Activated T-helper 17 cell treated with anti-CD3 and anti-CD28 coated beads, Interleukin-2, amount 50 U/mL, for 72 hours (primary cell): ENCODE results near the gene NRGN. TPM values are rescaled to one million over a fixed set of nuclear protein-coding genes. Genes with fewer than 3 reads are reported as not detected.
A peak's percentile ranks its signal among the peaks of the same experiment; 100 is the strongest.

ENCODE experiments used
- ATAC-seq: fragments of 150-1000 bp; cut with Tn5 transposase; replicated peaks from 2 replicates; pipeline ENCODE4 v1.10.0; 2021; ENCODE audit warnings: mild to moderate bottlenecking, moderate library complexity
- H3K27ac Mint-ChIP-seq: one replicate; pipeline ENCODE4 v1.8.0; 2022; ENCODE audit warnings: mixed read lengths
- H3K27me3 Mint-ChIP-seq: one replicate; pipeline ENCODE4 v1.8.0; 2022; ENCODE audit warnings: mixed read lengths
- H3K36me3 Mint-ChIP-seq: one replicate; pipeline ENCODE4 v1.8.0; 2022; ENCODE audit warnings: low read depth, mild to moderate bottlenecking, mixed read lengths
- H3K4me1 Mint-ChIP-seq: one replicate; pipeline ENCODE4 v1.8.0; 2022; ENCODE audit warnings: mixed read lengths
- H3K4me3 Mint-ChIP-seq: one replicate; pipeline ENCODE4 v1.8.0; 2022; ENCODE audit warnings: mild to moderate bottlenecking, mixed read lengths
- H3K9me3 Mint-ChIP-seq: one replicate; pipeline ENCODE4 v1.8.0; 2022; ENCODE audit warnings: mixed read lengths
- total RNA-seq, 2 donors: library from RNA; stranded (reverse); gene quantifications; one replicate each; pipeline ENCODE4 v1.2.3, GENCODE V29; 2022

NRGN gene
- total RNA-seq: 1 to 10 TPM; 7.3 to 8.0 TPM

DNA sequence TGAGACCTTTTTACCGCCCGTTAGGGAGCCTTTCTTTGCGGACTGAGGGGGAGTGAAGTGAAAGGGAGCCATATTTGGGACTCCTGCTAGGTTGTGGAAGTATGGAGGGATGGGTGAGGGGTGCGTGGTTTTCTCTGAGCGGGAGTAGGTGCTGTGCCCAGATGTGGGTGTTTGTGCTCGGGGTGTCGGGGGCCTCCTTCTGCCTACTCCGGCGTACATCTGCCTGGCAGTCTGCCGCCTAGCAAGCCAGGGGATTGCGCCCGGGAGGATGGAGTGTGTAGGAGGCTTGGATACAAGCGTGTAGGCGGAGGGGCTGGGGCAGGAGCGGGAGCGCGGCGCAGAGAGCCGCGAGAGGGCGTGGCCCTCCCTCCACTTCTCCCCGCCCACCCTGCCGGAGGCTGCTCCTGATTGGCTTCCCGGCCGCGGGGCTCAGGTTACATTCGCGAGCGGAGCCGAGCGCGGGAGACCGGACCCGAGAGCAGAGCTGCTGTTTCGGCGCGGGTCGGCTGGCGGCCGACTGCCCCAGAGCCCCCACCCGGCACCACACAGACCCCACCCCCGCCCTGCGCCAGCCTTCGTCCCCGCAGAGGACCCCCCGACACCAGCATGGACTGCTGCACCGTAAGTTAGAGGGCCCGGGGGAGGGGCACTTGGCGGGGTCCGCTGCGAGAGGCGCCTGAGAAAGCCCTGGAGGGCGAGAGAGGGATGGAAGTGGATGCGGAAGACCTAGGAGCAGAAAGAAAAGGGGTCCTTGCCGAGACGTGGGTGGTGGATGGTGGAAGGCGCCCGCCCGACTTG is at the start of gene NRGN:
TSS of gene NRGN (plus strand) at position 464 of the 798 bp plus-strand sequence. CDS start at position 607, 143 bp downstream.
- Mint-ChIP-seq H3K9me3 (no peaks in the 10 kb centered on the region), H3K36me3 (no peaks in the 10 kb centered on the region), H3K4me1 (peaks cover 12% of the 10 kb centered on the region), H3K4me3 (peak within 1 kb of the TSS; percentile 88), H3K27ac (peak within 1 kb of the TSS; percentile 20), H3K27me3 (no peaks in the 10 kb centered on the region)
- peak; percentile 94 for ATAC-seq

DNA sequence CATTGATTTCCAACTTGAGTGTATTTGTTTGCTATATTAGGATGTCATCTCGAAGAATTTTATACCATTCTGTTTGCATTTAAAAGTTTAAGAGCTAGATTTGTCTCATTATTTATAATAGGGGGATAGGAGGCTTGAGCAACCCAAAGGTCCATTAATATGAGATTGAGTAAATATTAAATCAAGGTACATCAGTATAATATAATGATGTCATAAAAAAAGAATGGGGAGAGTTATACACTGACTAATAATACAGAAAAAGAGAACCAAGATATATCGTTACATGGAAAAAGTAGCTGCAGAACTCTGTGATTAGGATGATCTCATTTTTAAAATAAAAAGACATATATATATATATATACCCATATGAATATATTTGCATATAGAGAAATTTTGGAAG is 46.6 kb upstream of the NRGN start:
- Mint-ChIP-seq H3K9me3 (no peaks in the 10 kb centered on the region), H3K4me1 (no peaks in the 10 kb centered on the region), H3K4me3 (no peak overlapping the region), H3K27ac (no peak overlapping the region), H3K36me3 (no peaks in the 10 kb centered on the region), H3K27me3 (no peaks in the 10 kb centered on the region)
- ATAC-seq: no peak

DNA sequence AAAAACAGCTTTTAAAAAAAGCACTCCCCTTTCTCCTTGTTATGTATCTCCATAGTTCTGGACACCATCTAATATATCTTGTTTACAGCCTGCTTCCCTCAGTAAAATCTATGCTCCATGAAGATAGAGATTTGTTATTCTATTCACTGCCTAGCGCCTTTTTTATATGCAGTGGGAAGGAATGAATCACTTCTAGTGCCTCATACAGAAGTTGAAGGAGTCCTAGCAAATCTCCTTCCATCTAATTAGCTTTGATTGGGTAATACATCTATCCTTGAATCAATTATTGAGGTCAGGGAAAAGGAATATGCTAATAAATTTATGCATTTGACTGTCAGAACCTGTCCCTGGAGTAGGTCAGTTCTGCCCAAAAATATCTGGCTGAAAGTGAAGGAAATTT is 40.2 kb upstream of the NRGN start:
- Mint-ChIP-seq H3K4me3 (no peak overlapping the region), H3K27ac (no peak overlapping the region), H3K9me3 (no peaks in the 10 kb centered on the region), H3K27me3 (peaks cover 7% of the 10 kb centered on the region), H3K4me1 (no peaks in the 10 kb centered on the region), H3K36me3 (no peaks in the 10 kb centered on the region)
- ATAC-seq: no peak

DNA sequence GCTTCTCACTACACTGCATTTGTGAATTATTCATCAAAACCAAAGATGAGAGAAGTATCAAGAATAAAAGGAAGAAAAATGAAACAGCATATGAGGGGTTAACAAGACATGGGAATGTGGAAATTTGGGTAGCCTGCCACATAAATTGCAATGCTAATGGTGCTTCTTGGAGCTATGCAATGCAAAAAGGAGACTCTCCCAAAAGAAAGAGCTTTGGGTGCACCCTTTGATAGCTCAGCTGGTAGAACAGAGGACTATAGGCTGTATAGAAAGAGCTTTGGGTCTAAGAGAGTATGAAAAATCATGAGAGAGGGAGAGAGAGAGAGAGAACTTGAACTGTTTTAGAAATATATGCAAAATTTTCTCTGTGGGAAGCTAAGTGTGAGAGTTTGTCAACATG is 39.7 kb upstream of the NRGN start:
- H3K27me3 Mint-ChIP-seq: peaks cover 7% of the 10 kb centered on the region
- H3K27ac Mint-ChIP-seq: no peak overlapping the region
- H3K36me3 Mint-ChIP-seq: no peaks in the 10 kb centered on the region
- no peak for ATAC-seq
- H3K4me3 Mint-ChIP-seq: no peak overlapping the region
- no peaks in the 10 kb centered on the region for H3K4me1 Mint-ChIP-seq
- no peaks in the 10 kb centered on the region for H3K9me3 Mint-ChIP-seq

DNA sequence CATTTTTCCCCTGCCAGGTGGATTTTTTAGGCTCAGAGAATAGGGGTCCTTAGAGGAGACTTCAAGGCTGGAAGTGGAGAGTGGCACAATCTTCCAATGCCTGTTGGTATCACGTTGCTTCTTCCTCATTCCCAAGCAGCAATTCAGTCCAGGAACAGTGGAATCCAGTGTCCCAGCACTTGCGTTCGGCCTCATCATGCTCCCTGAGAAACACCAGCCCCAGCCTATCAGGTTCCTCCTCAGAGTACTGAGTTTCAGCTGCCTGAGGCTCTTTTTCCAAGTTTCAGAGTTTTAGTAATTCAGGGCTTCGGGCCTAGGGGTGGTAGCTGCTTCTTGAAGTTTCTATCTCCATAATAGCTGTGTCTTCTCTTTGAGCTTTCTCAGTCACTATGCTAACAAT is 31.9 kb upstream of the NRGN start:
- Mint-ChIP-seq H3K27me3 (peaks cover 4% of the 10 kb centered on the region), H3K4me3 (no peak overlapping the region), H3K9me3 (peaks cover 4% of the 10 kb centered on the region), H3K27ac (no peak overlapping the region), H3K4me1 (no peaks in the 10 kb centered on the region), H3K36me3 (no peaks in the 10 kb centered on the region)
- ATAC-seq: no peak

DNA sequence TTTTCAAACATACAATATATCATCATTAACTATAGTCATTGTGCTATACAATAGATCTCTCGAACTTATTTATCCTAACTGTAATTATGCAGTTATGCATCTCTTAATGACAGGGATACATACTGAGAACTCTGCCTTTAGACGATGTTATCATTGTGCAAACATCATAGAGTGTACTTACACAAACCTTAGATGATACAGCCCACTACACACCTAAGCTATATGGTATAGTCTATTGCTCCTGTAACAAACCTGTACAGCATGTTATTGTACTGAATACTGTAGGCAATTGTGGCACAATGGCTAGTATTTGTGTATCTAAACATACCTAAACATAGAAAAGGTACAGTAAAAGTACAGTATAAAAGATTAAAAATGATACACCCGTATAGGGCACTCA is 27.4 kb upstream of the NRGN start:
- Mint-ChIP-seq H3K4me1 (peaks cover under 1% of the 10 kb centered on the region), H3K9me3 (peaks cover 7% of the 10 kb centered on the region), H3K27ac (no peak overlapping the region), H3K27me3 (peaks cover 29% of the 10 kb centered on the region), H3K4me3 (no peak overlapping the region), H3K36me3 (no peaks in the 10 kb centered on the region)
- no peak for ATAC-seq

DNA sequence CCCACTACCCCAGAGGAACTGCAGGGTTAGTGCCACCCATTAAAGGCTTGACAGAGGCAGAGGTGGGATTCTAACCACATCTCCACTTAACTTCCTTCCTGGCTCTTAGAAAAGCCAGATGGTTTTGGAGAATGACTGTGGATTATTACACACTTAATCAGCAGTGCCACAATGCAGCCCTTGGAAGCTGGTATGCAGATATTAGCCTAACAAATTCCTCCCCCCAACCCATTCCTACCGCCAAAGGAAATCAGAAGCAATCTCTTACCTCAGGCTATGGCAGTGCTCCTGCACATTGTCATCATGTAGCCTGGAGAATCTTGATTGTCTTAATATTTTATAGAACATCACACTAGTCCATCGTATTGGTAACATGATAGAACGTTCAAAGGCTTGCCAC is 23.2 kb upstream of the NRGN start:
- ATAC-seq: no peak
- H3K36me3 Mint-ChIP-seq: no peaks in the 10 kb centered on the region
- H3K9me3 Mint-ChIP-seq: peaks cover 4% of the 10 kb centered on the region
- no peak overlapping the region for H3K4me3 Mint-ChIP-seq
- H3K27me3 Mint-ChIP-seq: peaks cover 38% of the 10 kb centered on the region
- H3K4me1 Mint-ChIP-seq: peaks cover 7% of the 10 kb centered on the region
- no peak overlapping the region for H3K27ac Mint-ChIP-seq

DNA sequence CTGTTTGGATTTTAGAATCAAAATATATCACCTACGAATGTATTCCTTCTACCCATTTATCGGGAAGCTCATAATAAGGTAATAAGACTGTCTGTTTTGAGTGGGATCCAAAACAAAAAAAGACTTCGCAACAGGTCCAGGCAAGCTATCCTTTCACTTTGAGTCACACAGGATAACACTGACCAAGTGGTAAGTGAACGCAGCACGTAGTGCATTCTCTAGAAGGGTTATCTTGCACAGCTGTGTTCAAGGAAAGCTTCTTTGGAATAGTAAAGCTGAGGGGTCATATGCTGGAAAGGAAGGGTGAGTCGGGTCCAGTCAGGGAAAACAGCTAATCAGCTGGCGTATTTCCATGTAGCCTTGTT is 22.3 kb upstream of the NRGN start:
- Mint-ChIP-seq H3K9me3 (peaks cover 4% of the 10 kb centered on the region), H3K4me1 (peaks cover 7% of the 10 kb centered on the region), H3K4me3 (peak overlapping the region; percentile 83), H3K27me3 (peaks cover 41% of the 10 kb centered on the region), H3K27ac (peak overlapping the region; percentile 81), H3K36me3 (no peaks in the 10 kb centered on the region)
- no peak for ATAC-seq

DNA sequence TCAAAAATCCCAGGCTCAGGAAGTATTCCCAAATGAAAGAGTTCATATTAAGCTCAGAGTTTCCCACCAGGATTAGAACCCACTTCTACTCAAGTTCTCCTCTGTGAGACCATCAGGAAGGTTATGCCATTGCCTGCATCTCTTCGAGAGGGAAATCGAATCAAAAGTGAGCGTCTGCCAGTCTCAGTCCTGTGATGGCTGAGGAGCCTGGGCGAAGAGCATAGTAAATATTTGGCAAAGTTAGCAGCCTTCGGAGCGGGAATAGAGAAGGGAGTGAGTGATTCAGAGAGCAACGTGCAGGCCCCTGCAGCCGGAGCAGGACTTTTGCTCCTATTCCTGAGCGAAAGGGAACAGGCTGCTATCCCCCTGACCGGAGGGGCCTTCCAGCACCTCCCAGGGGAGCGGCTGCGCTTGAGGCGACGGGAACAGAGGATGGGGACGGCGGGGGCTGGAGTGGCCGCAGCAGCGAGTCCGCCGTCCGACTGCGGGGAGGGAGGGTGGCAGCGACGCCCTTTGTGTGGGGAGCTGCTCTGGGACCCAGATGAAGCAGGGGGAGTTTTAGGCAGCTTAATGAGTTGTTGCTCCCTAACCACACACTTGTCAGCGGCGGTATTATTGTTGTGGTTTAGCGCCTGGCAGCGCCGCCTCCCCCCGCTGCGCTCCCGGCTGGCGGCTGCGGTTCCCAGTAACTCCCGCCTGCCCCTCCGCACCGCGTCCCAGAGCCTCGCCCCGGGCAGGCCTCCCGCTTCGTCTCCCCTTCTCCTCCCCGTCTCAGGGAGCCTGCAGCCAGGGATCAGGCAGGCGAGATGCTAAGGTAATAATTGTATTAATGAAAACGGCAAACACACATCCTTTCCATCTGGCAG is 21.7 kb upstream of the NRGN start:
- peak; percentile 54 for ATAC-seq
- peak overlapping the region; percentile 83 for H3K4me3 Mint-ChIP-seq
- peaks cover 47% of the 10 kb centered on the region for H3K27me3 Mint-ChIP-seq

DNA sequence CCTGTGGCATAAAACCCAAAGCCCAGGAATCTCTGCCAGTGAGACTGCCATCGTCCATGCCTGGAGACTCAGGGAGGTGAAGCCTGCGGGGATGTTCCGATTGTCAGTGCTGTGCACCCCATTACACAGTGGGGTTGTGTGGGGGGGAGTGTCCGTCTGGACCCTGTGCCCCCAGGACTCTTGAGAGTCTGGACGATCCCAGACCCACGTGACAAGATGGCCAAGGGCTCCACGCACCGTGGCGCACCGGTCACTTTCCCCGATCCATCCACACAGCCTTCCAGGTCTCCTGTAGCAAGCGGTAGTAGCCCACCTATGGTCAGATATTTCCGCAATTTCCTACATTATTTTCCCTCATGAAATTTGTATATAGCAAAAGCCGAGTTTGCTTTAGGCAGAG is 20.9 kb upstream of the NRGN start:
- Mint-ChIP-seq H3K9me3 (peaks cover 4% of the 10 kb centered on the region), H3K36me3 (no peaks in the 10 kb centered on the region), H3K27me3 (peaks cover 47% of the 10 kb centered on the region), H3K4me1 (peaks cover 7% of the 10 kb centered on the region), H3K4me3 (peak overlapping the region; percentile 83), H3K27ac (no peak overlapping the region)
- no peak for ATAC-seq

More for the DNA sequence above, 21.7 kb upstream of the NRGN start:
- Mint-ChIP-seq H3K4me1 (peaks cover 7% of the 10 kb centered on the region), H3K27ac (peak overlapping the region; percentile 81), H3K9me3 (peaks cover 4% of the 10 kb centered on the region), H3K36me3 (no peaks in the 10 kb centered on the region)

DNA sequence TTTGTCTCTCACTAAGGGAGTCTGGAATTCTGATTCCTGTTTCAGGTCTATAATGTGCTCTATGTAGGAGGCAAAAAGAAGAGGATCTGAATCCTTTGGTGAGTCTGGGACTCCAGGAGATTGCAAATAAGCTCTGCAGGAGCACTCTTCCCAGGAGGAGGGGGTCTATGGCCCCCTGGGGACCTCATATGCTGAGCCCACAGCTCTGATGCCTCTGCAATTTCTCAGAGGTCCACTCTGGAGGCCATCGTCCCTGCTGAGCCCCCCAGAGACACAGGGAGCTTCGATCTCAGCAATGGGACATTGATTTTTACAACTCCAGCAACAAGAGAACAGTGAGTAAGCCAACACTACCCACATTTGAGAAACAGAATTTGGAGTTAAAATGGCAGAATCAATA is 20.2 kb upstream of the NRGN start:
- Mint-ChIP-seq H3K27ac (no peak overlapping the region), H3K9me3 (no peaks in the 10 kb centered on the region), H3K4me1 (peaks cover 7% of the 10 kb centered on the region), H3K4me3 (no peak overlapping the region), H3K27me3 (peaks cover 42% of the 10 kb centered on the region), H3K36me3 (no peaks in the 10 kb centered on the region)
- ATAC-seq: no peak

DNA sequence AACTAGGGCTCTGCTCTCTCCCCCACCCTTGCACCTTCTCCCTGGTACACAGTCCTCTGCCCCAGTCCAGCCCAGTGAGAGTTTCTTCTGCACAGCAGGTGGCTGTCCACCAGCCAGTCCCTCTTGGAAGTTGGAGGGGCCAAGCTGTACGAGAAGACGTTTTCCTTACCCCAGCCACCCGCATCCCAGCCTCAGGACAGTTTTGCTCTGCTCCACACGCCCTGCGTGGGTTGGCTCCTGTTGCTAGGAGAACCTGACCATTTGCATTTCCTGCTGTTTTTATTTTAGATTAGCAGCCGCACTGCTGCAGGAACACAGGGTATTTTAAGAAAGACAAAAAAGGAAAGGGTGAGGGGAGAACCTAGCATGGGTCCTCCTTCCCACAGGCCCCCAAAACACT is 17.6 kb upstream of the NRGN start:
- Mint-ChIP-seq H3K27me3 (peaks cover 33% of the 10 kb centered on the region), H3K9me3 (no peaks in the 10 kb centered on the region), H3K36me3 (no peaks in the 10 kb centered on the region), H3K27ac (no peak overlapping the region), H3K4me1 (peaks cover 13% of the 10 kb centered on the region), H3K4me3 (no peak overlapping the region)
- ATAC-seq: no peak

DNA sequence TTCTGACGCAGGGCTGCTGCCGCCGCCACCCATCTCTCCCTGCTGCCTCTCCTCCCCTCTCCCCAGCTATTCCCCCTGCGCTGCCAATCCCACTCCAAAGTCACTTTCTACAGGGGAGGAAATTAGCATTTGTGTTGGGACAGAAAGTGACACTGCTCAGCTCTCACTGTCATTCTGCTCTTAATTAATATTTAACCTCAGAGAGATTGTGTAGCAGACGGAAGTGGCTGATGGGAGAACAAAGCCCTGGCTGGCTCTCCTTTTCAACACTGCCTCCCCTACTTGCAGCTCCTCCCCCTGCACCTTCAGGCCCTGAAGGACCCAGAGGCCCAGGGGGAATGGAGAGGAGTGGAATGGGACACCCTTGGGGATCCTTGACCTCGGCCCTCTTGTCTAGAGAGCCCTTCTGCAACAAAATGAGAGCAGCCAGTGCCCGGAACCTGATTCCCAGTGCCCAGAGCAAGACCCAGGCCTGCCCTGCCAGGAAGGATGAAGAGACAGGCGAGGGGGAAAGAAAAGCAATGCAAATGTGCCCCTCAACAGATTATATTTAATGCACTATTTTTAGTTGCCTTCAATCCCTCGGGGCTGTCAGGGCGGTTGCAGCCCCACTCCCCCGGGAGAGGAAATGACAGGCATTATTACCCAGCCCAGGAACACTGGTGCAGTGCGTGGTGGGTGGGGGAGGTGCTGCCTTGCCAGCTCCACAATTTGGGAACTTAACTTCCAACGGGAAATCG is 14.6 kb upstream of the NRGN start:
- H3K9me3 Mint-ChIP-seq: no peaks in the 10 kb centered on the region
- H3K4me1 Mint-ChIP-seq: peaks cover 6% of the 10 kb centered on the region
- no peak overlapping the region for H3K27ac Mint-ChIP-seq
- peaks cover 19% of the 10 kb centered on the region for H3K27me3 Mint-ChIP-seq
- no peak for ATAC-seq
- H3K4me3 Mint-ChIP-seq: no peak overlapping the region
- no peaks in the 10 kb centered on the region for H3K36me3 Mint-ChIP-seq

DNA sequence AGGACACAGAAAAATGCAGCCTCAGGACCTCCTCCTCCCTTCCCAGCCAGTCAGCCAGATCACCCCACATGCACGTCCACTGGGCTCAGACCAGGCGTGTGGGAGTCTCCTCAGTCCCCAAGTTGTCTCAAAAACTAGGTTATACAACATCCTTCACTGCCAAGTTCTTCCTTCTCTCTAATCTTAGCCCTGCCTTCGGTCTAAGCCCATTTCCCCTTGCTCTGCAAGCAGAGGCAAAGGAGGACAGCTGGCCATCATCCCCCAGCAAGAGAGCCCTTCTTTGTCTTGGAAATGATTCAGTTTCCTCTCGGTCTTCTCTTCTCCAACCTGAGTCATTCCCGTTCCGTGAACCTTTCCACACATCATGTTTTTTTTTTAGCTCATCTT is 14.0 kb upstream of the NRGN start:
- Mint-ChIP-seq H3K36me3 (no peaks in the 10 kb centered on the region), H3K27ac (peak overlapping the region; percentile 36), H3K9me3 (no peaks in the 10 kb centered on the region), H3K4me3 (no peak overlapping the region), H3K27me3 (peaks cover 19% of the 10 kb centered on the region), H3K4me1 (peaks cover 6% of the 10 kb centered on the region)
- ATAC-seq: no peak
